GM23338 (cell line): ENCODE results near the gene OR10J4. TPM values are rescaled to one million over a fixed set of nuclear protein-coding genes. Genes with fewer than 3 reads are reported as not detected.

Source experiments
- ATAC-seq: fragments of 200-7000 bp; cut with Tn5 transposase; 3 replicates; pipeline ENCODE4 v1.9.1; 2020
- DNase-seq: peaks from one replicate; pipeline ENCODE4 v3.0.0-alpha.2; 2015; ENCODE audit warnings: low spot score
- H2AFZ ChIP-seq: fragments of 200-600 bp; sonication (generic); 2 replicates; pipeline ENCODE4 v1.8.0; 2016; ENCODE audit warnings: antibody characterized with exemption, mild to moderate bottlenecking, moderate library complexity
- H3F3A ChIP-seq: fragments of 200-600 bp; sonication (generic); replicated peaks from 2 replicates; pipeline ENCODE4 v1.8.0; 2017; ENCODE audit warnings: antibody characterized with exemption, mixed run types, low read depth
- H3K27ac ChIP-seq: fragments of 200-600 bp; sonication (generic); 2 replicates; pipeline ENCODE4 v1.6.1; 2016; ENCODE audit warnings: low read depth
- H3K27me3 ChIP-seq: fragments of 200-600 bp; sonication (generic); 2 replicates; pipeline ENCODE4 v1.8.0; 2016; ENCODE audit warnings: mild to moderate bottlenecking, mixed run types, moderate library complexity; ENCODE audit not compliant: insufficient read depth
- H3K36me3 ChIP-seq: fragments of 200-600 bp; sonication (generic); 2 replicates; pipeline ENCODE4 v1.8.0; 2016; ENCODE audit warnings: mild to moderate bottlenecking; ENCODE audit not compliant: insufficient read depth
- H3K4me1 ChIP-seq: fragments of 200-600 bp; sonication (generic); 2 replicates; pipeline ENCODE4 v1.8.0; 2016; ENCODE audit warnings: mild to moderate bottlenecking, moderate library complexity; ENCODE audit not compliant: insufficient read depth
- H3K4me2 ChIP-seq: fragments of 200-600 bp; sonication (generic); 2 replicates; pipeline ENCODE4 v1.7.1; 2017; ENCODE audit warnings: mixed run types
- H3K4me3 ChIP-seq: fragments of 200-600 bp; sonication (generic); 2 replicates; pipeline ENCODE4 v1.6.1; 2016; ENCODE audit warnings: mixed run types
- H3K79me2 ChIP-seq: fragments of 200-600 bp; sonication (generic); replicated peaks from 2 replicates; pipeline ENCODE4 v1.8.0; 2017; ENCODE audit warnings: mild to moderate bottlenecking; ENCODE audit not compliant: insufficient read depth
- H3K9me2 ChIP-seq: fragments of 200-600 bp; sonication (generic); 2 replicates; pipeline ENCODE4 v1.8.0; 2017; ENCODE audit not compliant: insufficient read depth
- H4K20me1 ChIP-seq: fragments of 200-600 bp; sonication (generic); replicated peaks from 2 replicates; pipeline ENCODE4 v1.8.0; 2017; ENCODE audit warnings: mild to moderate bottlenecking; ENCODE audit not compliant: insufficient read depth
- H3K27ac Mint-ChIP-seq: 2 replicates; pipeline ENCODE4 v1.8.0; 2020; ENCODE audit warnings: inconsistent platforms, mild to moderate bottlenecking, moderate library complexity, mixed read lengths
- H3K27me3 Mint-ChIP-seq: 3 replicates; pipeline ENCODE4 v1.8.0; 2022; ENCODE audit warnings: low read depth, mild to moderate bottlenecking, moderate library complexity, mixed read lengths, inconsistent platforms; ENCODE audit not compliant: insufficient read depth, poor library complexity
- H3K36me3 Mint-ChIP-seq: 3 replicates; pipeline ENCODE4 v1.8.0; 2021; ENCODE audit warnings: low read depth, mild to moderate bottlenecking, inconsistent platforms, moderate library complexity, mixed read lengths
- H3K4me1 Mint-ChIP-seq: 3 replicates; pipeline ENCODE4 v1.8.0; 2020; ENCODE audit warnings: mild to moderate bottlenecking, inconsistent platforms, mixed read lengths
- H3K4me3 Mint-ChIP-seq: 3 replicates; pipeline ENCODE4 v1.8.0; 2021; ENCODE audit warnings: moderate library complexity, mild to moderate bottlenecking, inconsistent platforms, mixed read lengths
- H3K9me3 Mint-ChIP-seq: 3 replicates; pipeline ENCODE4 v1.8.0; 2020; ENCODE audit warnings: moderate library complexity, mild to moderate bottlenecking, inconsistent platforms, mixed read lengths
- CREB1 ChIP-seq: fragments of 250-450 bp; sonication (Bioruptor Pico); IDR thresholded peaks from 2 replicates; pipeline ENCODE4 v1.5.0; 2020; ENCODE audit warnings: low read depth, mild to moderate bottlenecking, moderate library complexity
- EZH2 ChIP-seq: fragments of 200-600 bp; sonication (generic); IDR thresholded peaks from one replicate; pipeline ENCODE4 v1.8.0; 2017; ENCODE audit warnings: antibody characterized with exemption, mild to moderate bottlenecking, low read depth; ENCODE audit not compliant: unreplicated experiment
- EZH2phosphoT487 ChIP-seq: fragments of 200-600 bp; sonication (generic); IDR thresholded peaks from one replicate; pipeline ENCODE4 v1.8.1; 2018; ENCODE audit warnings: antibody characterized with exemption; ENCODE audit not compliant: unreplicated experiment
- JUNB ChIP-seq: IDR thresholded peaks from one replicate; pipeline ENCODE4 v1.6.1; 2016; ENCODE audit warnings: antibody characterized with exemption; ENCODE audit not compliant: unreplicated experiment
- NANOG ChIP-seq: IDR thresholded peaks from 2 replicates; pipeline ENCODE4 v1.6.1; 2016; ENCODE audit warnings: antibody characterized with exemption, borderline replicate concordance
- POLR2AphosphoS5 ChIP-seq: IDR thresholded peaks from 2 replicates; pipeline ENCODE4 v1.6.1; 2016; ENCODE audit warnings: antibody characterized with exemption, low read depth
- STAT1 ChIP-seq: IDR thresholded peaks from one replicate; pipeline ENCODE4 v1.6.1; 2016; ENCODE audit warnings: antibody characterized with exemption; ENCODE audit not compliant: unreplicated experiment
- ZNF114 ChIP-seq: fragments of 250-450 bp; sonication (Bioruptor Pico); IDR thresholded peaks from 2 replicates; pipeline ENCODE4 v1.5.0; 2020; ENCODE audit warnings: mild to moderate bottlenecking, moderate library complexity
- ZNF331 ChIP-seq: fragments of 250-450 bp; sonication (Bioruptor Pico); IDR thresholded peaks from 2 replicates; pipeline ENCODE4 v1.5.0; 2020; ENCODE audit warnings: low read depth, mild to moderate bottlenecking, moderate library complexity
- polyA plus RNA-seq: library from polyadenylated mRNA; unstranded; fragments of >200 nt; fragmentation: Nextera tagmentation; extraction: Ambion mirVana; gene quantifications from 2 replicates; pipeline ENCODE4 v1.2.1, GENCODE V29; 2016
- total RNA-seq: library from RNA; depleted of rRNA; stranded (reverse); fragments of >200 nt; shearing (Covaris generic); gene quantifications from 2 replicates; pipeline ENCODE4 v1.2.3, GENCODE V29; 2014
- TF ChIP-seq, protein P1 (sequence below): IDR thresholded peaks from one replicate; pipeline ENCODE4 v1.6.1; 2018; ENCODE audit warnings: antibody characterized with exemption; ENCODE audit not compliant: unreplicated experiment
- TF ChIP-seq, protein P2 (sequence below): IDR thresholded peaks from 2 replicates; pipeline ENCODE4 v1.6.1; 2016; ENCODE audit warnings: antibody characterized with exemption
- TF ChIP-seq, protein P3 (sequence below), 2 experiments: fragments of 200-600 bp in 1 of 2; sonication (generic) in 1 of 2; conservative IDR thresholded peaks; 2 replicates each; pipeline versions ENCODE4 v1.5.1 to v1.6.1; 2016 to 2017; ENCODE audit warnings: antibody characterized with exemption in 2 of 2, low read depth in 2 of 2, mild to moderate bottlenecking in 2 of 2, moderate library complexity in 1 of 2
- TF ChIP-seq, protein P4 (sequence below): fragments of 250-450 bp; sonication (Bioruptor Pico); IDR thresholded peaks from 2 replicates; pipeline ENCODE4 v1.5.0; 2020; ENCODE audit warnings: mild to moderate bottlenecking, moderate library complexity

OR10J4 gene
- total and polyA plus RNA-seq, 2 experiments from 2014 or later, result not detected

DNA sequence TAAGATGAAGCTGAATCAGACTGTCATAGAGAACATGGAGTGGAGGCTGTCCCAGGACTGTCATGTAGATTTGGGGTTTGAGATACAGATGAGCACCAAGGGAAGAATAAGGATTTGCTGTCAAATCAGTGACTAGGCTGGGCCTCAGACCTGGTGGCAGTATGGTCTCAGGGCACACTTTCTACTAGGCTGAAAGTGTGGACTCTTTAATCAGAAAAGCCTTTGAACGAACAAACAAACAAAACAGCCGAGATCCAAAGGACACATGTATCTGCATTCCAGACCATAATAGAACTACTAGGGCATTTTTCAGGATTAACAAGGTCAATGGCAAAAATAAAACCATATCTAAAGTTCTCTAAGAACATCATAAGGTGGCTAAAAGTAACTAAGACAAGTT, 10.4 kb downstream of the OR10J4 start:
- no peaks in the 10 kb centered on the region for H3K9me3 Mint-ChIP-seq

More for the DNA sequence above, 10.4 kb downstream of the OR10J4 start:
- H3K36me3 Mint-ChIP-seq, result no peaks in the 10 kb centered on the region
- DNase-seq (no peak), ATAC-seq (no peak)
- H3K4me1 Mint-ChIP-seq, result no peaks in the 10 kb centered on the region
- no peaks in the 10 kb centered on the region for H4K20me1 ChIP-seq
- TF ChIP-seq NANOG (no peak), POLR2AphosphoS5 (no peak), JUNB (no peak), EZH2 (no peak), STAT1 (no peak), ZNF331 (CRISPR knock-in tag) (no peak), ZNF114 (CRISPR knock-in tag) (no peak), EZH2phosphoT487 (no peak), CREB1 (no peak)
- TF ChIP-seq, protein P1, sequence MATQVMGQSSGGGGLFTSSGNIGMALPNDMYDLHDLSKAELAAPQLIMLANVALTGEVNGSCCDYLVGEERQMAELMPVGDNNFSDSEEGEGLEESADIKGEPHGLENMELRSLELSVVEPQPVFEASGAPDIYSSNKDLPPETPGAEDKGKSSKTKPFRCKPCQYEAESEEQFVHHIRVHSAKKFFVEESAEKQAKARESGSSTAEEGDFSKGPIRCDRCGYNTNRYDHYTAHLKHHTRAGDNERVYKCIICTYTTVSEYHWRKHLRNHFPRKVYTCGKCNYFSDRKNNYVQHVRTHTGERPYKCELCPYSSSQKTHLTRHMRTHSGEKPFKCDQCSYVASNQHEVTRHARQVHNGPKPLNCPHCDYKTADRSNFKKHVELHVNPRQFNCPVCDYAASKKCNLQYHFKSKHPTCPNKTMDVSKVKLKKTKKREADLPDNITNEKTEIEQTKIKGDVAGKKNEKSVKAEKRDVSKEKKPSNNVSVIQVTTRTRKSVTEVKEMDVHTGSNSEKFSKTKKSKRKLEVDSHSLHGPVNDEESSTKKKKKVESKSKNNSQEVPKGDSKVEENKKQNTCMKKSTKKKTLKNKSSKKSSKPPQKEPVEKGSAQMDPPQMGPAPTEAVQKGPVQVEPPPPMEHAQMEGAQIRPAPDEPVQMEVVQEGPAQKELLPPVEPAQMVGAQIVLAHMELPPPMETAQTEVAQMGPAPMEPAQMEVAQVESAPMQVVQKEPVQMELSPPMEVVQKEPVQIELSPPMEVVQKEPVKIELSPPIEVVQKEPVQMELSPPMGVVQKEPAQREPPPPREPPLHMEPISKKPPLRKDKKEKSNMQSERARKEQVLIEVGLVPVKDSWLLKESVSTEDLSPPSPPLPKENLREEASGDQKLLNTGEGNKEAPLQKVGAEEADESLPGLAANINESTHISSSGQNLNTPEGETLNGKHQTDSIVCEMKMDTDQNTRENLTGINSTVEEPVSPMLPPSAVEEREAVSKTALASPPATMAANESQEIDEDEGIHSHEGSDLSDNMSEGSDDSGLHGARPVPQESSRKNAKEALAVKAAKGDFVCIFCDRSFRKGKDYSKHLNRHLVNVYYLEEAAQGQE, result no peak
- TF ChIP-seq, protein P2, sequence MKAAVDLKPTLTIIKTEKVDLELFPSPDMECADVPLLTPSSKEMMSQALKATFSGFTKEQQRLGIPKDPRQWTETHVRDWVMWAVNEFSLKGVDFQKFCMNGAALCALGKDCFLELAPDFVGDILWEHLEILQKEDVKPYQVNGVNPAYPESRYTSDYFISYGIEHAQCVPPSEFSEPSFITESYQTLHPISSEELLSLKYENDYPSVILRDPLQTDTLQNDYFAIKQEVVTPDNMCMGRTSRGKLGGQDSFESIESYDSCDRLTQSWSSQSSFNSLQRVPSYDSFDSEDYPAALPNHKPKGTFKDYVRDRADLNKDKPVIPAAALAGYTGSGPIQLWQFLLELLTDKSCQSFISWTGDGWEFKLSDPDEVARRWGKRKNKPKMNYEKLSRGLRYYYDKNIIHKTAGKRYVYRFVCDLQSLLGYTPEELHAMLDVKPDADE, result no peak
- TF ChIP-seq, protein P3, sequence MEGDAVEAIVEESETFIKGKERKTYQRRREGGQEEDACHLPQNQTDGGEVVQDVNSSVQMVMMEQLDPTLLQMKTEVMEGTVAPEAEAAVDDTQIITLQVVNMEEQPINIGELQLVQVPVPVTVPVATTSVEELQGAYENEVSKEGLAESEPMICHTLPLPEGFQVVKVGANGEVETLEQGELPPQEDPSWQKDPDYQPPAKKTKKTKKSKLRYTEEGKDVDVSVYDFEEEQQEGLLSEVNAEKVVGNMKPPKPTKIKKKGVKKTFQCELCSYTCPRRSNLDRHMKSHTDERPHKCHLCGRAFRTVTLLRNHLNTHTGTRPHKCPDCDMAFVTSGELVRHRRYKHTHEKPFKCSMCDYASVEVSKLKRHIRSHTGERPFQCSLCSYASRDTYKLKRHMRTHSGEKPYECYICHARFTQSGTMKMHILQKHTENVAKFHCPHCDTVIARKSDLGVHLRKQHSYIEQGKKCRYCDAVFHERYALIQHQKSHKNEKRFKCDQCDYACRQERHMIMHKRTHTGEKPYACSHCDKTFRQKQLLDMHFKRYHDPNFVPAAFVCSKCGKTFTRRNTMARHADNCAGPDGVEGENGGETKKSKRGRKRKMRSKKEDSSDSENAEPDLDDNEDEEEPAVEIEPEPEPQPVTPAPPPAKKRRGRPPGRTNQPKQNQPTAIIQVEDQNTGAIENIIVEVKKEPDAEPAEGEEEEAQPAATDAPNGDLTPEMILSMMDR (conservative IDR thresholded peaks at IDR 0.05; ENCODE audit: low read depth in 2 of 2), result no peak
- TF ChIP-seq, protein P4, sequence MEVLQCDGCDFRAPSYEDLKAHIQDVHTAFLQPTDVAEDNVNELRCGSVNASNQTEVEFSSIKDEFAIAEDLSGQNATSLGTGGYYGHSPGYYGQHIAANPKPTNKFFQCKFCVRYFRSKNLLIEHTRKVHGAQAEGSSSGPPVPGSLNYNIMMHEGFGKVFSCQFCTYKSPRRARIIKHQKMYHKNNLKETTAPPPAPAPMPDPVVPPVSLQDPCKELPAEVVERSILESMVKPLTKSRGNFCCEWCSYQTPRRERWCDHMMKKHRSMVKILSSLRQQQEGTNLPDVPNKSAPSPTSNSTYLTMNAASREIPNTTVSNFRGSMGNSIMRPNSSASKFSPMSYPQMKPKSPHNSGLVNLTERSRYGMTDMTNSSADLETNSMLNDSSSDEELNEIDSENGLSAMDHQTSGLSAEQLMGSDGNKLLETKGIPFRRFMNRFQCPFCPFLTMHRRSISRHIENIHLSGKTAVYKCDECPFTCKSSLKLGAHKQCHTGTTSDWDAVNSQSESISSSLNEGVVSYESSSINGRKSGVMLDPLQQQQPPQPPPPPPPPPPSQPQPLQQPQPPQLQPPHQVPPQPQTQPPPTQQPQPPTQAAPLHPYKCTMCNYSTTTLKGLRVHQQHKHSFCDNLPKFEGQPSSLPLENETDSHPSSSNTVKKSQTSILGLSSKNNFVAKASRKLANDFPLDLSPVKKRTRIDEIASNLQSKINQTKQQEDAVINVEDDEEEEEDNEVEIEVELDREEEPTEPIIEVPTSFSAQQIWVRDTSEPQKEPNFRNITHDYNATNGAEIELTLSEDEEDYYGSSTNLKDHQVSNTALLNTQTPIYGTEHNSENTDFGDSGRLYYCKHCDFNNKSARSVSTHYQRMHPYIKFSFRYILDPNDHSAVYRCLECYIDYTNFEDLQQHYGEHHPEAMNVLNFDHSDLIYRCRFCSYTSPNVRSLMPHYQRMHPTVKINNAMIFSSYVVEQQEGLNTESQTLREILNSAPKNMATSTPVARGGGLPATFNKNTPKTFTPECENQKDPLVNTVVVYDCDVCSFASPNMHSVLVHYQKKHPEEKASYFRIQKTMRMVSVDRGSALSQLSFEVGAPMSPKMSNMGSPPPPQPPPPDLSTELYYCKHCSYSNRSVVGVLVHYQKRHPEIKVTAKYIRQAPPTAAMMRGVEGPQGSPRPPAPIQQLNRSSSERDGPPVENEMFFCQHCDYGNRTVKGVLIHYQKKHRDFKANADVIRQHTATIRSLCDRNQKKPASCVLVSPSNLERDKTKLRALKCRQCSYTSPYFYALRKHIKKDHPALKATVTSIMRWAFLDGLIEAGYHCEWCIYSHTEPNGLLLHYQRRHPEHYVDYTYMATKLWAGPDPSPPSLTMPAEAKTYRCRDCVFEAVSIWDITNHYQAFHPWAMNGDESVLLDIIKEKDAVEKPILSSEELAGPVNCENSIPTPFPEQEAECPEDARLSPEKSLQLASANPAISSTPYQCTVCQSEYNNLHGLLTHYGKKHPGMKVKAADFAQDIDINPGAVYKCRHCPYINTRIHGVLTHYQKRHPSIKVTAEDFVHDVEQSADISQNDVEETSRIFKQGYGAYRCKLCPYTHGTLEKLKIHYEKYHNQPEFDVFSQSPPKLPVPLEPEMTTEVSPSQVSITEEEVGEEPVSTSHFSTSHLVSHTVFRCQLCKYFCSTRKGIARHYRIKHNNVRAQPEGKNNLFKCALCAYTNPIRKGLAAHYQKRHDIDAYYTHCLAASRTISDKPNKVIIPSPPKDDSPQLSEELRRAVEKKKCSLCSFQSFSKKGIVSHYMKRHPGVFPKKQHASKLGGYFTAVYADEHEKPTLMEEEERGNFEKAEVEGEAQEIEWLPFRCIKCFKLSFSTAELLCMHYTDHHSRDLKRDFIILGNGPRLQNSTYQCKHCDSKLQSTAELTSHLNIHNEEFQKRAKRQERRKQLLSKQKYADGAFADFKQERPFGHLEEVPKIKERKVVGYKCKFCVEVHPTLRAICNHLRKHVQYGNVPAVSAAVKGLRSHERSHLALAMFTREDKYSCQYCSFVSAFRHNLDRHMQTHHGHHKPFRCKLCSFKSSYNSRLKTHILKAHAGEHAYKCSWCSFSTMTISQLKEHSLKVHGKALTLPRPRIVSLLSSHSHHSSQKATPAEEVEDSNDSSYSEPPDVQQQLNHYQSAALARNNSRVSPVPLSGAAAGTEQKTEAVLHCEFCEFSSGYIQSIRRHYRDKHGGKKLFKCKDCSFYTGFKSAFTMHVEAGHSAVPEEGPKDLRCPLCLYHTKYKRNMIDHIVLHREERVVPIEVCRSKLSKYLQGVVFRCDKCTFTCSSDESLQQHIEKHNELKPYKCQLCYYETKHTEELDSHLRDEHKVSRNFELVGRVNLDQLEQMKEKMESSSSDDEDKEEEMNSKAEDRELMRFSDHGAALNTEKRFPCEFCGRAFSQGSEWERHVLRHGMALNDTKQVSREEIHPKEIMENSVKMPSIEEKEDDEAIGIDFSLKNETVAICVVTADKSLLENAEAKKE (CRISPR knock-in tag), result no peak
- no peak overlapping the region for H3K27ac ChIP-seq
- H3K79me2 ChIP-seq, result no peaks in the 10 kb centered on the region
- no peak overlapping the region for H3K27ac Mint-ChIP-seq
- H3K4me3 ChIP-seq, result no peak overlapping the region
- H3K4me1 ChIP-seq, result no peaks in the 10 kb centered on the region
- no peaks in the 10 kb centered on the region for H3K27me3 ChIP-seq
- peaks cover 2% of the 10 kb centered on the region for H3K27me3 Mint-ChIP-seq
- no peak overlapping the region for H3K4me2 ChIP-seq
- H3K4me3 Mint-ChIP-seq, result no peak overlapping the region
- H2AFZ ChIP-seq, result no peak overlapping the region
- peaks cover 8% of the 10 kb centered on the region; the same call in 1 of the 2 replicates for H3K9me2 ChIP-seq
- no peaks in the 10 kb centered on the region for H3F3A ChIP-seq
- H3K36me3 ChIP-seq, result no peaks in the 10 kb centered on the region
